Retina (tissue), 1 donor: ENCODE measurements around the gene CNDP1.

Experiments
- DNase-seq: peaks from one replicate; pipeline ENCODE4 v3.0.0-alpha.2; 2016

CNDP1 gene

GRCh38 chr18:74632351-74632679 is 98.0 kb downstream of the CNDP1 start:
- no peak for DNase-seq

GRCh38 chr18:74632856-74633255 is 98.6 kb downstream of the CNDP1 start:
- no peak for DNase-seq

- DNase-seq = no peak
These were observed 99.5 kb downstream of the CNDP1 start for GRCh38 chr18:74633652-74634352.

GRCh38 chr18:74635224-74635975 is 101.1 kb downstream of the CNDP1 start:
- no peak for DNase-seq
